C4-2B (cell line): ENCODE data around the gene ALG12.

ENCODE experiments used
- H3K27ac ChIP-seq: fragments of 450-650 bp; 2 replicates; pipeline ENCODE4 v1.5.1; 2017
- CTCF ChIP-seq: fragments of 450-650 bp; conservative IDR thresholded peaks from 2 replicates; pipeline ENCODE4 v1.5.1; 2017; ENCODE audit warnings: mild to moderate bottlenecking
- ZFX ChIP-seq: fragments of 450-650 bp; IDR thresholded peaks from 2 replicates; pipeline ENCODE4 v1.6.1; 2017

Gene ALG12

DNA sequence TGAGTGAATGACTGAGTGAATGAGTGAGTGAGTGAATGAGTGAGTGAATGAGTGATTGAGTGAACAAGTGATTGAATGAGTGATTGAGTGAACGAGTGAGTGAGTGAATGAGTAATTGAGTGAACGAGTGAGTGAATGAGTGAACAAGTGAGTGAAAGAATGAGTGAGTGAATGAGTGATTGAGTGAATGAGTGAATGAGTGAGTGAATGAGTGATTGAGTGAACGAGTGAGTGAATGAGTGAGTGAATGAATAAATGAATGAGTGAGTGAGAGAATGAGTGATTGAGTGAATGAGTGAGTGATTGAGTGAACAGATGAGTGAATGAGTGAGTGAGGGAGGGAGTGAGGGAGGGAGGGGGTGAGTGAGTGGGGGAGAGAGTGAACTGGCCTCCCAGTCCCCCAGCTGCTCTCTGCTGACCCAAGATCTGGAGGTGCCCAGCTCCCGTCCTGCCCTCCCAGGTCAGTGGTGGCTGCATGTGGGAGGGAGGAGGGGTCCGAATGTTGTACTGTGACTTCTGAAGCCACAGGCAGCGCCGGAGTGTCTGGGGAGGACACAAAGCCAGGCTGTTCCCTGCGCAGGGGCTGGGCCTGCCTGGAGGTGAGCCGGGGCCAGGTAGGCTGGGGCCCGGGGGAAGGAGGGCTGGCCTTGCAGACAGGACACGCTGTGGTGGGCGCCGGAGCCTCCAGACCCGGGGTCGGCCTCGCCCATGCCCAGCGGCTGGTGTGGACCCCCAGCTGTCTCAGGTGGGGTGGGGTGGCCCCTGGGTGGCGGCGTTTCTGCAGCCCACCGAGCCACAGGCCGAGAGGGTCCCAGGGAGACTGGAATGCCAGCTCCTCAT, 24.5 kb upstream of the ALG12 start:
- TF ChIP-seq CTCF (no peak), ZFX (no peak)
- H3K27ac ChIP-seq: no peak overlapping the region

GRCh38 chr22:49941507-49942316, 23.5 kb upstream of the ALG12 start:
- no peak overlapping the region for H3K27ac ChIP-seq
- TF ChIP-seq ZFX: no peak
- no peak for TF ChIP-seq CTCF

GRCh38 chr22:49938565-49939136, 20.4 kb upstream of the ALG12 start:
- H3K27ac ChIP-seq: no peak overlapping the region
- no peak for TF ChIP-seq ZFX
- no peak for TF ChIP-seq CTCF

DNA sequence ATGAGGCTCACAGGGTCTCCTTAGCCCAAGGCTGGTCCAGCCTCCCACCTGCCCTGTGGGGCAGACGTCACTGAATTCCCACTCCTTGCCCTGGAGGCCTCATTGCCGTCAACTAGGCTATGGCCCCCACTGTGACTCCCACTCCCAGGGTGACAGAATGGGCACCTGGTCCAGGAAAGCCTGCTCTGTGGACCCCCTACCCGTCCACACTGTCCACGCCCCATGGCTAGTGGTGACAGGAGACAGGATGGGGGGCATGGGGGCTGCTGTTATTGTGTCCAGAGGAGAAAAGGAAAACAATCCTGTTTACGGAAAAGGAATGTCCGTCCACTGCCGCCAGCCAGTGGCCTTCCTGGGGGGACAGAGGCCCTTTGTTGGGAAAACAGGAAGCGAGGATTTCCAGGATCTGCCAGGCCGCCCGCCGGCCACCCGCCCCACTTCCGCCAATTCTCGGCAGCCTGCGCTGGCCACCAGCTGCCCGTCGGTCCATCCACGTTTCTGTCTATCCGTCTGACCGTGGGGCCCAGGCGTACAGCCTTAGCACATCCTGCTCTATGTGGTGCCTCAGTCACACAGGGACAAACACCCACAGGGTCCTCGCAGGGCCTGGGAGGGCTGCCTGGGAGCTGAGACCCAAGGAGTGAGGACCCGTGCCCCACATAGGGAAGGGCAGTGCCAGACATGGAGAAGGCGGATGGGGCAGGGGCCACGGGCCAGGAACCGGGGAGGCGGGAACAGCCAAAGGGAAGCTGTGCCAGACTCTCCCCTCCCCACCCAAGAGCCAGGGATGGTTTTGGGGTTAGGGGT, 19.7 kb upstream of the ALG12 start:
- H3K27ac ChIP-seq: no peak overlapping the region
- TF ChIP-seq ZFX: no peak
- TF ChIP-seq CTCF: no peak

DNA sequence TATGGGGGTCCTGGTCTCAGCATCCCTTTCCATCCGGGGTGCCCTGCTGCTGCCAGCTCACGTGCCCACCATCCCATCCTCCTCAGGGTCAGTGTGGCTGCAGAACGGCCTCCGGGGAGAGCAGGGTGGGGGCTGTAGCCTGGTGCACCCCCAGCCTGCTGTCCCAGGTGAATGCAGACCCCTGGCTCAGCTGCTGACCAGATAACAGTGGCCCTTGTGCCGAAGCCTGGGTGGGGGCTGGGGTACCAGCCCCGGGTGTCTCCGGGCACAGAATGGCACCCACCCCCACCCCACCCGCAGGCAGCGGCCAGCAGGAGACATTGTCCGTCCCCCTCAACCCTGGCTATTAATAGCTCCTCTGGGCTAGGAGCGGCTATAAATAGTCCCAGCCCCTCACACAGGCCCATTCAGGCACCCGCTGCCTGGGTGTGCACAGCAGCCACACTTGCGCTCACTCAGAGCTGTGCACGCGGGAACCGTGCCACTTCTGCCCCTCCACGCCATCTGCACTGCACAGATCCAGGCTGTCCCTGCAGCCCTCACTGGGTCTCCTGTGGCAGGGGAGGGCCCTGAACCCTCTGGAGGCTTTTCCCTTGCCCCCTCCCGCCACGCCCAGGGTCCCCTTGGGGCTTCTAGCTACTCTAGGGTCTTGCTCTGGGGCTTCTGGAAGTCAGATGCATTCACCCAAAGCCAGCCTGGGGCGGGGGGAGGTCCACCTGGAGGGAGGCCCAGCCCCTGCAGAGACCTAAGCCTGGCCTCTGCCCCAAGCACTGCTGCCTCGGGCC, 18.9 kb upstream of the ALG12 start:
- TF ChIP-seq ZFX (no peak), CTCF (no peak)
- no peak overlapping the region for H3K27ac ChIP-seq

- TF ChIP-seq CTCF (no peak), ZFX (no peak)
- H3K27ac ChIP-seq: no peak overlapping the region
Observed at GRCh38 chr22:49936018-49936972, 18.1 kb upstream of the ALG12 start.
